ENCODE measurements around the gene SPATA9. TPM values are rescaled to one million over a fixed set of nuclear protein-coding genes. Genes with fewer than 3 reads are reported as not detected.

The SPATA9 gene
- not detected in 5 replicates for total RNA-seq (2022; extraction: Qiagen RNA extraction)

GRCh38 chr5:95682891-95683290, at the start of gene SPATA9:
Gene SPATA9 (minus strand): TSS chr5:95682991. CDS start chr5:95682854, 137 bp downstream.

GRCh38 chr5:95730730-95731570, 48.2 kb upstream of the SPATA9 start, which contains the start of gene RHOBTB3:
Gene RHOBTB3 (plus strand): TSS chr5:95731336. CDS start chr5:95731683, 347 bp downstream.

GRCh38 chr5:95646569-95647431, 36.0 kb downstream of the SPATA9 start, which contains the start of gene RFESD:
Gene RFESD (plus strand): TSS chr5:95646777. CDS start chr5:95652272, 5,495 bp downstream.

GRCh38 chr5:95620030-95620869, 62.5 kb downstream of the SPATA9 start, which contains the start of gene GPR150:
Gene GPR150 (plus strand): TSS chr5:95620087. CDS start chr5:95620276, 189 bp downstream.

Other genes with a start within 250 kb of the SPATA9 start
- 19.0 to 25.8 TPM (median 23.7 TPM) in 5 replicates for gene SKIC3, start 128.0 kb downstream of the SPATA9 start, total RNA-seq (2022; extraction: Qiagen RNA extraction)
- gene ARSK, start 127.9 kb downstream of the SPATA9 start, total RNA-seq (2022; extraction: Qiagen RNA extraction): 6.6 to 8.4 TPM (median 7.5 TPM) in 5 replicates
- gene GPR150, start 62.9 kb downstream of the SPATA9 start, total RNA-seq (2022; extraction: Qiagen RNA extraction): 0.06 to 0.20 TPM (median 0.13 TPM) in 5 replicates
- 1.2 to 3.0 TPM (median 1.9 TPM) in 5 replicates for gene RFESD, start 36.2 kb downstream of the SPATA9 start, total RNA-seq (2022; extraction: Qiagen RNA extraction)
- gene RHOBTB3, start 48.3 kb upstream of the SPATA9 start, total RNA-seq (2022; extraction: Qiagen RNA extraction): 7.9 to 11.8 TPM (median 9.5 TPM) in 5 replicates
- gene GLRX, start 139.7 kb upstream of the SPATA9 start, total RNA-seq (2022; extraction: Qiagen RNA extraction): 71.8 to 151 TPM (median 80.3 TPM) in 5 replicates

Measured in A549 treated with dexamethasone at 1 μM for 4 hours (cell line).